Fibroblast of pulmonary artery (primary cell): ENCODE results near the gene ASTN2.

Source experiments
- DNase-seq: peaks from one replicate; pipeline ENCODE4 v3.0.0-alpha.2; 2010; ENCODE audit warnings: low read depth
- H3K4me3 ChIP-seq: replicated peaks from 2 replicates; pipeline ENCODE4 v1.5.1; 2011; ENCODE audit warnings: low read depth, mild to moderate bottlenecking, control low read depth, low read length, moderate library complexity
- CTCF ChIP-seq: IDR thresholded peaks from 2 replicates; pipeline ENCODE4 v1.5.1; 2011; ENCODE audit warnings: mild to moderate bottlenecking, control low read depth, low read length, inconsistent platforms; ENCODE audit errors: missing control alignments

Gene ASTN2

DNA sequence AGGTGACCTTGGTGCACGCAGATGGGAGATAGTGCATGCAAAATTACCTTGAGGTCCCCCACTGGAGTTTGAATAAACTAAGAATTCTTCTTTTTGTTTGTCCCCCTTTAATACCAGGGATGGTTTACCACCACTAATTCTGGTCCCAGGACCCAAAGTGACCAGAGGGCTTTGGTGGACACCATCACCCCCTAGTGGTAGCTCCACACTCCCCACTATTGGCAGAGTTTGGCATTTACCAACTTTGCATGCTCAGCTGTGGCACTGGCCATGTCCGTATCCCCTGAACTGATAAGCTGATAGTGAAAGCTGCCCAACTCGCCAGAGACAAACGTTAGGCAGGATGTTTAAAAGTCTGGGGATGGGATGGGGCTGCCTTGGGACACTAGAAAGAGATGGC is 3.3 kb downstream of the ASTN2 start:
- H3K4me3 ChIP-seq = no peak overlapping the region
- TF ChIP-seq CTCF = peak; percentile 65
- peak; percentile 18 for DNase-seq

DNA sequence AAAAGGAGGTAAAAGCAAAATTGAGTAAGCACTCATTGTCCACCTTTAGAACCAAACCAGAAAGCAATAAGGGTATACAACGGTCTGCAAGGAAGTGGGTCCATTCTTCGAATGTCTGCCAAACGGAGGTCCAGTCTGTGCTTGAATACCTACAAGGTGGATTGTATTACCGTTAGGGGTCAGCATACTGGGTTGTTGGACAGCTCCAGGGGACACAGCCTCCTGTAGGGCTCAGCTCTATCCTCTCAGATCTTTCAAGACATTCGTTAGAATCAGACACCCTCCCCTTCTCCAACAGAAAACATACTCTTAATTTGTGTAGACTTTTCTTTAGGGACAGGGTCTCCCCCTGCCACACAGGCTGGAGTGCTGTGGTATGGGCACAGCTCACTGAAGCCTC is 5.5 kb downstream of the ASTN2 start:
- no peak for DNase-seq
- H3K4me3 ChIP-seq = no peak overlapping the region
- no peak for TF ChIP-seq CTCF

DNA sequence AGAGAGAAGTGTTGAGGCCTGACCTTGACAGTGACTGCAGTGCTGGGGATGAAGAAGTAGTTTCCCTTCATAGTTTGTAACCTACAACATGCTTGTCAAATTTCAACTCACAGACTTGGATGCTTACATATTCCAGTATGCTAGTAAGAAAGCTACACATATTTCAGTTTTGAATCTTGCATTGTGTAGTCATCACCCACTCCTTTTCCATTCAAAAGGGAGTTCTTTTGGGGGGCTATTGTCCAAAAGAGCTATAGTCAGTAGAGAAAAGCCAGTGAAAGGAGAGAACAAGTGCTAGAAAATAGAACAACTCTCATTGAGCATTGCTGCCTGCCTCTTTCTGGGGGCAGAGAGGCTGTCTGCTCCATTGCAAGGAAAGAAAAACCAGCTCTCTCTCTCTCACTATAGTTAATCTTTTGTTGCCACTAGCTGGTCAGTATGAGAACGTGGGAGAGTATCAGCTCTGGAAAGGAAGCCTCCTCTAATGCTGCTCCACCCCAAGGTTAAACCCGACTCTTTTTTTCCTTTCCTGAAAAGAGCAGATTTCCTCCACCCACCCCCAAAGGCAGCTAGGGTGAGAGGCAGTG is 7.3 kb downstream of the ASTN2 start:
- H3K4me3 ChIP-seq = no peak overlapping the region
- DNase-seq = no peak

DNA sequence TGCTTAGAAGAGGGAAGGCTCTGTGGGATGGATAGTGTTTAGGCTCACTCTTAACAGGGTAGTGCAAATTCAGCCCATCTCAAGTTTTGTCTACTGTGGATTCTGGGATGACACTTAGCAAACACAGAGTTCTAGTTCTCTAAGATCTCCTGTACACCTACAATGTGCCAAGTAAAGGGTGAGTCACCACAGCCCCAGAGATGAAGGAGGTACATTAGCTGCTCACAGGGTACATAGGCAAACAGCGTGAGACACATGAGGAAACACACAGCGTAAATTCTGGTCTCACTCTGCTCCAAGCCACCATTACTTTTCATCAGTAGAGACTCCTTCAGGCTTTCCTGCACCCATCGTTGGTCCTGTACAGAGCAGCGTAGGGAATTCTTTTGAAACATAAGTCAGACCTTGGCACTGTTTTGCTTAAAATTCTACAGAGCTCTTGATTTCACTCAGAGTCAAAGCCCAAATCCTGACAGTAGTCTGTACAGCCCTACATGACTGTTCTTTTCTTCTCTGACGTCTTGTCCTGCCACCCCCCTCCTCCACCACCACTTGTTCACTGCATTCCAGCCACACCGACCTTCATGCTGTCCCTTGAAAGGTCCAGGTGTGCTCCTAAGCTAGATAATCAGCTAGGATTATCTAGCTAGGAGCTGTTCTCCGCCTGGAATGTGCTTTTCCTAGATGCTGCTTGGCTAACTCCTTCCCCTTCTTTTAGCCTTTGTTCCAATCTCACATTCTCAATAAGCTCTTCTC is 8.7 kb downstream of the ASTN2 start:
- DNase-seq = no peak
- no peak for TF ChIP-seq CTCF
- no peak overlapping the region for H3K4me3 ChIP-seq

More for the DNA sequence above, 7.3 kb downstream of the ASTN2 start:
- TF ChIP-seq CTCF = no peak

GRCh38 chr9:117403848-117404247 is 11.0 kb downstream of the ASTN2 start:
- H3K4me3 ChIP-seq = no peak overlapping the region
- no peak for DNase-seq
- TF ChIP-seq CTCF = no peak

GRCh38 chr9:117403403-117403811 is 11.4 kb downstream of the ASTN2 start:
- DNase-seq = no peak
- no peak for TF ChIP-seq CTCF
- H3K4me3 ChIP-seq = no peak overlapping the region

DNA sequence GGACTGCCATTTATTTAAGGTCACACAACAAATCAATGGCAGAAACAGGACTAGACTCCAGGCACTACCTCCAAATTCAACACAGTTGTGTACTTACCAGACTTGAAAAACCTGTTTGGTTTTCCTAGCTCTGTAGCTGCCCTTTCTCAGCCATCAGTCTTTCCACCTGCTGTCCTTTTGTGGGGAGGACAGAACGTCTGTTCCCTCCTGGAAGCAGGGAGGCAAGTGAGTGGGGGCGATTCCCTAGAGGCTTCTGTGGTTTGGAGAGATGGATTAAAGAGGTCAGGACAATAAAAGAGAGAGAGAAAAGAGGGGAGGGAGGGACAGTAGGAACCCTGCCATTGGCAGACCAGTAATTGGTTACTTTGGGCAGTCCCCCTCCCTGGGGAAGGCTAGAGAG is 14.7 kb downstream of the ASTN2 start:
- no peak overlapping the region for H3K4me3 ChIP-seq
- TF ChIP-seq CTCF = no peak
- DNase-seq = no peak
